HL-60 (cell line): ENCODE results near the gene IMMP2L.

Experiments
- GABPA ChIP-seq: IDR thresholded peaks from 2 replicates; pipeline ENCODE4 v1.6.1; 2012; ENCODE audit warnings: low read depth
- POLR2AphosphoS5 ChIP-seq: IDR thresholded peaks from 2 replicates; pipeline ENCODE4 v1.6.1; 2012; ENCODE audit warnings: low read depth
- REST ChIP-seq: IDR thresholded peaks from 2 replicates; pipeline ENCODE4 v1.6.1; 2012; ENCODE audit warnings: low read depth; ENCODE audit not compliant: insufficient replicate concordance
- SPI1 ChIP-seq: IDR thresholded peaks from 2 replicates; pipeline ENCODE4 v1.6.1; 2012; ENCODE audit warnings: low read depth, mild to moderate bottlenecking, borderline replicate concordance
- TF ChIP-seq, protein P1 (sequence below): IDR thresholded peaks from one replicate; pipeline ENCODE4 v1.5.1; 2011; ENCODE audit warnings: low read length, control low read depth, inconsistent platforms; ENCODE audit not compliant: insufficient read depth

GRCh38 chr7:111067251-111067650 lies 495.0 kb downstream of the IMMP2L start:
- TF ChIP-seq, protein P1, sequence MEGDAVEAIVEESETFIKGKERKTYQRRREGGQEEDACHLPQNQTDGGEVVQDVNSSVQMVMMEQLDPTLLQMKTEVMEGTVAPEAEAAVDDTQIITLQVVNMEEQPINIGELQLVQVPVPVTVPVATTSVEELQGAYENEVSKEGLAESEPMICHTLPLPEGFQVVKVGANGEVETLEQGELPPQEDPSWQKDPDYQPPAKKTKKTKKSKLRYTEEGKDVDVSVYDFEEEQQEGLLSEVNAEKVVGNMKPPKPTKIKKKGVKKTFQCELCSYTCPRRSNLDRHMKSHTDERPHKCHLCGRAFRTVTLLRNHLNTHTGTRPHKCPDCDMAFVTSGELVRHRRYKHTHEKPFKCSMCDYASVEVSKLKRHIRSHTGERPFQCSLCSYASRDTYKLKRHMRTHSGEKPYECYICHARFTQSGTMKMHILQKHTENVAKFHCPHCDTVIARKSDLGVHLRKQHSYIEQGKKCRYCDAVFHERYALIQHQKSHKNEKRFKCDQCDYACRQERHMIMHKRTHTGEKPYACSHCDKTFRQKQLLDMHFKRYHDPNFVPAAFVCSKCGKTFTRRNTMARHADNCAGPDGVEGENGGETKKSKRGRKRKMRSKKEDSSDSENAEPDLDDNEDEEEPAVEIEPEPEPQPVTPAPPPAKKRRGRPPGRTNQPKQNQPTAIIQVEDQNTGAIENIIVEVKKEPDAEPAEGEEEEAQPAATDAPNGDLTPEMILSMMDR = no peak
- no peak for TF ChIP-seq GABPA
- TF ChIP-seq POLR2AphosphoS5 = no peak
- TF ChIP-seq REST = no peak
- TF ChIP-seq SPI1 = no peak
